ENCODE measurements around the gene RIOK2. TPM values are rescaled to one million over a fixed set of nuclear protein-coding genes. Genes with fewer than 3 reads are reported as not detected.

Gene RIOK2
- total and polyA plus RNA-seq, 9 of the 15 experiments (the other 6 are each of a cell fraction or from before 2014, with no cell fraction given): 22.9 to 97.6 (median 47.8) TPM

GRCh38 chr5:97194366-97194765 lies 11.3 kb upstream of the RIOK2 start (continued):
- TF ChIP-seq BRF2 (IDR thresholded peaks at IDR 0.05; ENCODE audit: borderline replicate concordance, insufficient read depth, insufficient read length) (no peak), BRD4 (IDR thresholded peaks at IDR 0.05) (no peak), ZNF518B (CRISPR knock-in tag; IDR thresholded peaks at IDR 0.05) (no peak), ELK1 (CRISPR knock-in tag; IDR thresholded peaks at IDR 0.05) (no peak)

GRCh38 chr5:97193355-97193688 lies 10.3 kb upstream of the RIOK2 start:
- no peak overlapping the region for H3K4me2 ChIP-seq (ENCODE audit: insufficient read depth, low read length)
- H3K9me1 ChIP-seq (ENCODE audit: control insufficient read depth, insufficient read depth, low read length): no peaks in the 10 kb centered on the region
- ATAC-seq (no peak), FAIRE-seq (no peak), DNase-seq (ENCODE audit: extremely low read depth in 1 of 4, low spot score in 3 of 4) (no peak)
- CTCF ChIA-PET (ENCODE audit: low intra/inter-chr PET ratio): no interaction called here
- H2AFZ ChIP-seq (ENCODE audit: low read depth, low read length): no peak overlapping the region
- H3K4me1 ChIP-seq (replicated peaks in 1 of 2; ENCODE audit: control insufficient read depth in 2 of 2, insufficient read depth in 2 of 2, low read length in 2 of 2): no peaks in the 10 kb centered on the region; a peak in 1 of 5 replicates
- intact Hi-C loops (cut with micrococcal nuclease) (no loop called here), in situ Hi-C loops (cut with MboI) (loop anchor here (25.0 kb wide), 1 partner anchor 1844 kb away; no protein-coding TSS in a partner anchor)
- BruUV-seq (replicated peaks): no TSS peak
- H3K36me3 ChIP-seq (ENCODE audit: control insufficient read depth, insufficient read depth, low read length): no peaks in the 10 kb centered on the region
- no peak overlapping the region for H3K9ac ChIP-seq (ENCODE audit: insufficient read depth in 1 of 2, low read depth in 2 of 2, low read length in 2 of 2)
- no peak overlapping the region for H3K4me3 ChIP-seq
- no peaks in the 10 kb centered on the region for H4K20me1 ChIP-seq (replicated peaks; ENCODE audit: control insufficient read depth, insufficient read depth, low read length)
- no peak overlapping the region for H3K27ac ChIP-seq (ENCODE audit: extremely low read depth, low read depth, low read length)
- H3K27me3 ChIP-seq (ENCODE audit: control insufficient read depth in 2 of 2, insufficient read depth in 2 of 2, low read length in 2 of 2): no peaks in the 10 kb centered on the region
- no peaks in the 10 kb centered on the region for H3K9me3 ChIP-seq (replicated peaks; ENCODE audit: control insufficient read depth, insufficient read depth, low read depth, low read length)
- no peaks in the 10 kb centered on the region for H3K79me2 ChIP-seq (ENCODE audit: control insufficient read depth, insufficient read depth, low read length)
- WGBS (ENCODE audit: insufficient coverage, low coverage, missing lambda C conversion rate): 15% methylated on average over 4 of the region's 4 CpGs
- POLR2A ChIA-PET: interaction anchor here (0.9 kb wide), 1 partner anchor 10 kb away, joined by 3 read pairs; the partner anchor contains the start of gene RIOK2
- TF ChIP-seq TAF1 (IDR thresholded peaks at IDR 0.05; ENCODE audit: control insufficient read depth, extremely low read depth, insufficient read depth, low read length, severe bottlenecking) (no peak), BCL6 (CRISPR knock-in tag; IDR thresholded peaks at IDR 0.05) (no peak), HDGF (IDR thresholded peaks at IDR 0.05) (no peak), ZFP91 (CRISPR knock-in tag; IDR thresholded peaks at IDR 0.05) (no peak), MNT (conservative IDR thresholded peaks at IDR 0.05) (no peak), POLR2G (IDR thresholded peaks at IDR 0.05; ENCODE audit: low read depth, low read length) (no peak)

Data from K562 (cell line).